Upper lobe of right lung (tissue), 1 donor: ENCODE measurements around the gene HINT3. TPM values are rescaled to one million over a fixed set of nuclear protein-coding genes. Genes with fewer than 3 reads are reported as not detected.
A peak's percentile ranks its signal among the peaks of the same experiment; 100 is the strongest.

ENCODE experiments used
- ATAC-seq: fragments of 200-7000 bp; cut with Tn5 transposase; one replicate; pipeline ENCODE4 v1.9.1; 2020; ENCODE audit warnings: mild to moderate bottlenecking, moderate library complexity
- DNase-seq: peaks from one replicate; pipeline ENCODE4 v3.0.0-alpha.2; 2020
- H3K27ac ChIP-seq: fragments of 200-600 bp; one replicate; pipeline ENCODE4 v1.8.0; 2022
- H3K27me3 ChIP-seq: fragments of 200-600 bp; one replicate; pipeline ENCODE4 v1.8.0; 2022; ENCODE audit warnings: mild to moderate bottlenecking
- H3K36me3 ChIP-seq: fragments of 200-600 bp; one replicate; pipeline ENCODE4 v1.8.0; 2022
- H3K4me1 ChIP-seq: fragments of 200-600 bp; one replicate; pipeline ENCODE4 v1.8.0; 2022
- H3K4me3 ChIP-seq: fragments of 200-600 bp; one replicate; pipeline ENCODE4 v1.8.0; 2022; ENCODE audit warnings: mild to moderate bottlenecking
- H3K9me3 ChIP-seq: fragments of 200-600 bp; one replicate; pipeline ENCODE4 v1.8.0; 2022
- intact Hi-C: fragments of 100-400 bp; cut with DNase I; formaldehyde crosslinking; loops from one replicate; pipeline ENCODE4 v1.11.0; 2022
- total RNA-seq: library from RNA; stranded (reverse); fragmentation: NEBNext Ultra II Directional; extraction: Animal tissue kit (Norgen Biotek cat#: 25700); gene quantifications from one replicate; pipeline ENCODE4 v1.2.1, GENCODE V29; 2021
- TF ChIP-seq, protein P1 (sequence below): fragments of 200-600 bp; IDR thresholded peaks from one replicate; pipeline ENCODE4 v1.8.0; 2022; ENCODE audit warnings: antibody characterized with exemption
- donor health status: DM: no; HTN: yes; CAD: no; lungs with severe emphysema.

Gene HINT3
- total RNA-seq, 1 donor from 2014 or later: 27.9 TPM

DNA sequence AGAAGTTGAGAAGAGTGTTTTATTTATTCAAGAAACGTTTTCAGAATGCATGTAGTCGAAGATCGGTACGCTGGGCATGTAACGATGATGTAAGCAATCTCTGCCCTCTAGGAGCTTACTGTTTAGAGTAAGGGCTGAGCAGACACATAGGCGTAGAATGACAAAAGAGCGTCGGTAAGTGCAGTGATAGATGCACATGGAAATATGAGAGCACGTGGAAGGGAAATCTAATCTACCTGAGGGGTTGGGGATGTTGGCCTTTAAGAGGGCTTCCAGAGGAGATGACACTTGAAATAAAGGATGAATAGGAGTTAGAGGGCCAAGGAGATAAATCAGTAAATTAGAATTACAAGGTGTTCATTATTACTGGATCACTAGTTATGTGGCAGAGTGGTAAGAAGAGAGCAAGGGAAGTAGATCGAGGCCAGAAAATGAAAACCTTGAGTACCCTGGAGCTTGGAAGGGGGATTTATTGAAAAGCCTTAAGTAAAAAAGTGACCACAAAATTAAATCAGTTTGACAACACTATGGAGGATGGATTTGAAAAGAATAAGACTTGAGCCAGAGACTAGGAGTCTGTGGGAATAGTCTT is 30.6 kb downstream of the HINT3 start:
- H3K36me3 ChIP-seq: no peaks in the 10 kb centered on the region
- no peaks in the 10 kb centered on the region for H3K27me3 ChIP-seq
- TF ChIP-seq, protein P1, sequence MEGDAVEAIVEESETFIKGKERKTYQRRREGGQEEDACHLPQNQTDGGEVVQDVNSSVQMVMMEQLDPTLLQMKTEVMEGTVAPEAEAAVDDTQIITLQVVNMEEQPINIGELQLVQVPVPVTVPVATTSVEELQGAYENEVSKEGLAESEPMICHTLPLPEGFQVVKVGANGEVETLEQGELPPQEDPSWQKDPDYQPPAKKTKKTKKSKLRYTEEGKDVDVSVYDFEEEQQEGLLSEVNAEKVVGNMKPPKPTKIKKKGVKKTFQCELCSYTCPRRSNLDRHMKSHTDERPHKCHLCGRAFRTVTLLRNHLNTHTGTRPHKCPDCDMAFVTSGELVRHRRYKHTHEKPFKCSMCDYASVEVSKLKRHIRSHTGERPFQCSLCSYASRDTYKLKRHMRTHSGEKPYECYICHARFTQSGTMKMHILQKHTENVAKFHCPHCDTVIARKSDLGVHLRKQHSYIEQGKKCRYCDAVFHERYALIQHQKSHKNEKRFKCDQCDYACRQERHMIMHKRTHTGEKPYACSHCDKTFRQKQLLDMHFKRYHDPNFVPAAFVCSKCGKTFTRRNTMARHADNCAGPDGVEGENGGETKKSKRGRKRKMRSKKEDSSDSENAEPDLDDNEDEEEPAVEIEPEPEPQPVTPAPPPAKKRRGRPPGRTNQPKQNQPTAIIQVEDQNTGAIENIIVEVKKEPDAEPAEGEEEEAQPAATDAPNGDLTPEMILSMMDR: no peak
- intact Hi-C loops: no loop called here
- peak overlapping the region; percentile 85 for H3K27ac ChIP-seq
- ATAC-seq (peak; percentile 2), DNase-seq (no peak)
- H3K9me3 ChIP-seq: no peaks in the 10 kb centered on the region
- H3K4me1 ChIP-seq: peaks cover 9% of the 10 kb centered on the region
- peak overlapping the region; percentile 73 for H3K4me3 ChIP-seq

DNA sequence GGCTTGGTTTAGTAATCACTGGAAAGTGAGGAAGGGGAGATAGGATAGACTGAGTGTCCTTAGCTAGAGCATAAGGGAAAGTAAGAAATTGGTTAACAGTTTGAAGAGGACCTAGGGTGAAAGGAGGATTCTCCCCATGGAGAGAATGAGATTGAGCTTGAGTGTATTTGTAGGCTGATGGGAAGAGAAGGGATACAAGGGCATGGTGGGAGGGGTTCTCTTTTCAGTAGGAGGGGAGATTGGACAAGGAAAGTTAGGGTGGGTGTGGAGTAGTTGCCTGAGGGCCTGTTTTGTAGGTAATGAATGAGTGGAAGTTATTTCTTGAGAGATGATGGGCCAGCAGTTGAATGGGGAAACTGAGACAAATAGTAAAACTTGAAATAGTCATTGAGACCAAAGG is 31.7 kb downstream of the HINT3 start:
- TF ChIP-seq, protein P1: no peak
- intact Hi-C loops: no loop called here
- Histone ChIP-seq H3K36me3 (no peaks in the 10 kb centered on the region), H3K27me3 (no peaks in the 10 kb centered on the region), H3K9me3 (no peaks in the 10 kb centered on the region), H3K4me3 (no peak overlapping the region), H3K4me1 (peaks cover 9% of the 10 kb centered on the region), H3K27ac (no peak overlapping the region)
- DNase-seq (no peak), ATAC-seq (no peak)

DNA sequence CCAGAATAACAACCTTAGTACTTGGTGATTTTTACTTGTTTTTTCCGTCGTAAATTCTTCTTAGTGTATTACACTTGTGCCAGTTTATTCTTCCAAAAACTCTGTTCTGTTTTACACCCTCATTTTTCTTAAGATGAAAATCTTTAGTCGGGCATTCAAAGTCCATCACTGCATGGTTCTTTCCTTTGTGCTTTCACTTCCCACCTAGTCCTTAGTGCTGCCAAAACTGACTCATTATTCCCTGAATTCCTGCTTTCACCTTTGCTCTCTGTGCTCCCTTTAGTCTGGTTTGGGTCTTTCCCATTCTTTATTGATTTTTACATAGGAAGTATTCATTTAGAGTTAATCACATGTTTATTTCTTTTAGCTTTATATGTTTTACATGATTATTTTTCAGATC is 33.1 kb downstream of the HINT3 start:
- TF ChIP-seq, protein P1: no peak

DNA sequence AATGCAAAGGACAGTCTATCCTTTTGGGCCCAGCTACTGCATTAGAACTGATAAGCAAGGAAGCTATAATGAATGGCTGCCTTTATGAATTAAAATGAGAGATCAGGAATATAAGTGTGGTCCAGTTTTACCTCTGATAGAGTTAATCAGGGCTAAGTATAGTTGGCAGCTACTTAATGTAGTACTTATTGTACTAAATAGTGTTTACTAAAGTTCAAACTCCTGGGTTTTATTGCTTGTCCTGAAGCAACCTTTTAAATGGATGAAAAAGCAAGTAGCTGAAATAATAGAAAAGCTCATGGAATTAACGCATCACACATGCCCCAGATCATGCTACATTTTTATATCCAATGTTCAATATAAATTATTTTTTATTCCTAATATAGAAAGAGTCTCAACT is 35.1 kb downstream of the HINT3 start:
- Histone ChIP-seq H3K4me1 (peaks cover 4% of the 10 kb centered on the region), H3K9me3 (no peaks in the 10 kb centered on the region), H3K27me3 (no peaks in the 10 kb centered on the region), H3K27ac (no peak overlapping the region), H3K4me3 (no peak overlapping the region), H3K36me3 (no peaks in the 10 kb centered on the region)
- intact Hi-C loops: no loop called here
- ATAC-seq (no peak), DNase-seq (no peak)
- TF ChIP-seq, protein P1: no peak

More for the DNA sequence above, 33.1 kb downstream of the HINT3 start:
- no peaks in the 10 kb centered on the region for H3K27me3 ChIP-seq
- H3K9me3 ChIP-seq: no peaks in the 10 kb centered on the region
- H3K27ac ChIP-seq: no peak overlapping the region
- H3K4me1 ChIP-seq: peaks cover 9% of the 10 kb centered on the region
- ATAC-seq: no peak
- no peak for DNase-seq
- H3K36me3 ChIP-seq: no peaks in the 10 kb centered on the region
- no peak overlapping the region for H3K4me3 ChIP-seq
- intact Hi-C loops: no loop called here

DNA sequence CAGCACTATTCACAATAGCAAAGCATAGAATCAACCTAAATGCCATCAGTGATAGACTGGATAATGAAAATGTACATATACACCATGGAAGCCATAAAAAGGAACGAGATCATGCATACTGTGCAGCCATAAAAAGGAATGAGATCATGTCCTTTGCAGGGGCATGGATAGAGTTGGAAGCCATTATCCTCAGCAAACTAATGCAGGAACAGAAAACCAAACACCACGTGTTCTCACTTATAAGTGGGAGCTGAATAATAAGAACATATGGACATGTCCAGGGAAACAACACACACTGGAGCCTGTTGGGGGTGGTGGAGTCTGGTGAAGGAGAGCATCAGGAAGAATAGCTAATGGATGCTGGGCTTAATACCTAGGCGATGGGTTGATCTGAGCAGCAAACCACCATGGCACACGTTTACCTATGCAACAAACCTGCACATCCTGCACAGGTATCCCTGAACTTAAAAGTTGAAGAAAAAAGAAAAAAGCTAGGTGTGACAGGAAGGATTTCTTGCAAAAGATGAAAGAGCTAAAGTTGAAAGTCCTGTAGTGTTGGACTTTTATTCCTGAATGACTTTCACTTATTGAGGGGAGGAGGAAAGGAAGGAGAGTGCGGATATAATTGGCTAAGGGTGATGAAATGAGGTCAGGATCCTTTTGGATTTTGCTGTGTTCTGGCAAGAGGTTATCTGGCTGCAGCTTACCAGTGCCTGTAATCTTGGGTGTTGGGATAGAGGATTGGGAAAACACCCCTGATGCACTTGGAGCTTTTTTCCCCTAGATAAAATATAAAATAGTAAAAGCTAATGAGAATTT is 38.3 kb downstream of the HINT3 start:
- Histone ChIP-seq H3K9me3 (no peaks in the 10 kb centered on the region), H3K27me3 (no peaks in the 10 kb centered on the region), H3K27ac (no peak overlapping the region), H3K4me1 (no peaks in the 10 kb centered on the region), H3K4me3 (no peak overlapping the region), H3K36me3 (peaks cover 21% of the 10 kb centered on the region)
- ATAC-seq (no peak), DNase-seq (no peak)
- intact Hi-C loops: no loop called here
- TF ChIP-seq, protein P1: no peak
